Prostate gland (tissue), 2 donors: ENCODE measurements around the gene CUL7.

Source experiments
- POLR2A ChIP-seq: fragments of 450-650 bp; IDR thresholded peaks from one replicate; pipeline ENCODE4 v1.6.1; 2016; ENCODE audit warnings: antibody characterized with exemption, mild to moderate bottlenecking
- TF ChIP-seq, protein P1 (sequence below), 4 experiments: fragments of 200-600 bp in 2 of 4; fragments of 450-650 bp in 2 of 4; sonication (generic) in 2 of 4; IDR thresholded peaks; 1 replicate in 3 of 4; 2 replicates in 1 of 4; pipeline ENCODE4 v1.5.1; 2016 to 2019; ENCODE audit warnings: antibody characterized with exemption in 4 of 4, mild to moderate bottlenecking in 2 of 4, moderate library complexity in 2 of 4

DNA sequence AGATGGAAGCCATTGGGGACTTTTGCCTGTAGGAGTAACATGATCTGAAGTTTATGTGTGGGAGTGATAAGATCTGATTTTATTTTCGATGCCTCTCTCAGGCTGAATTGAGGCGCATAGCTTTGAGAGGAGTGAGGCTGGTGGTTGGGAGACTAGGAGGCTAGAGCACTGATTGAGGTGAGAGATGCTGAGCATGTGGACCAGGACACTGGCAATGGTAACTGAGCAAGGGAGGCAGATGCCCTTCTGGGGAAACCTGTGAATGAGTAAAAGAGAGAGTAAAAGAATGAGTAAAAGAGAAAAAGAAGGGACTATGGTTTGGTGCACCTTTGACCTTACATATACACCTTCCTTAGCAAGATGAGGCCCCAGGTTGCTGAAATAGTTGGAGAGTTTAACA, 29.2 kb downstream of the CUL7 start:
- TF ChIP-seq, protein P1, sequence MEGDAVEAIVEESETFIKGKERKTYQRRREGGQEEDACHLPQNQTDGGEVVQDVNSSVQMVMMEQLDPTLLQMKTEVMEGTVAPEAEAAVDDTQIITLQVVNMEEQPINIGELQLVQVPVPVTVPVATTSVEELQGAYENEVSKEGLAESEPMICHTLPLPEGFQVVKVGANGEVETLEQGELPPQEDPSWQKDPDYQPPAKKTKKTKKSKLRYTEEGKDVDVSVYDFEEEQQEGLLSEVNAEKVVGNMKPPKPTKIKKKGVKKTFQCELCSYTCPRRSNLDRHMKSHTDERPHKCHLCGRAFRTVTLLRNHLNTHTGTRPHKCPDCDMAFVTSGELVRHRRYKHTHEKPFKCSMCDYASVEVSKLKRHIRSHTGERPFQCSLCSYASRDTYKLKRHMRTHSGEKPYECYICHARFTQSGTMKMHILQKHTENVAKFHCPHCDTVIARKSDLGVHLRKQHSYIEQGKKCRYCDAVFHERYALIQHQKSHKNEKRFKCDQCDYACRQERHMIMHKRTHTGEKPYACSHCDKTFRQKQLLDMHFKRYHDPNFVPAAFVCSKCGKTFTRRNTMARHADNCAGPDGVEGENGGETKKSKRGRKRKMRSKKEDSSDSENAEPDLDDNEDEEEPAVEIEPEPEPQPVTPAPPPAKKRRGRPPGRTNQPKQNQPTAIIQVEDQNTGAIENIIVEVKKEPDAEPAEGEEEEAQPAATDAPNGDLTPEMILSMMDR (IDR thresholded peaks at IDR 0.05) = no peak
- TF ChIP-seq POLR2A = no peak
